GM08714 (cell line): ENCODE results near the gene SLC25A22.

Experiments
- H3K4me3 ChIP-seq: fragments of 200-500 bp; sonication (Bioruptor generic); 2 replicates; pipeline ENCODE4 v1.5.1; 2014; ENCODE audit warnings: mild to moderate bottlenecking, low read length, inconsistent platforms
- ZNF274 ChIP-seq: IDR thresholded peaks from 2 replicates; pipeline ENCODE4 v1.6.1; 2012; ENCODE audit warnings: mild to moderate bottlenecking, low read depth, low read length

Gene SLC25A22

GRCh38 chr11:829847-830294, 31.8 kb upstream of the SLC25A22 start:
- H3K4me3 ChIP-seq = peak overlapping the region; percentile 12; the same call in 1 of the 2 replicates

GRCh38 chr11:829176-829846, 31.2 kb upstream of the SLC25A22 start:
- no peak overlapping the region; the same call in 1 of the 2 replicates for H3K4me3 ChIP-seq

More at GRCh38 chr11:829847-830294, 31.8 kb upstream of the SLC25A22 start:
- TF ChIP-seq ZNF274 = no peak

DNA sequence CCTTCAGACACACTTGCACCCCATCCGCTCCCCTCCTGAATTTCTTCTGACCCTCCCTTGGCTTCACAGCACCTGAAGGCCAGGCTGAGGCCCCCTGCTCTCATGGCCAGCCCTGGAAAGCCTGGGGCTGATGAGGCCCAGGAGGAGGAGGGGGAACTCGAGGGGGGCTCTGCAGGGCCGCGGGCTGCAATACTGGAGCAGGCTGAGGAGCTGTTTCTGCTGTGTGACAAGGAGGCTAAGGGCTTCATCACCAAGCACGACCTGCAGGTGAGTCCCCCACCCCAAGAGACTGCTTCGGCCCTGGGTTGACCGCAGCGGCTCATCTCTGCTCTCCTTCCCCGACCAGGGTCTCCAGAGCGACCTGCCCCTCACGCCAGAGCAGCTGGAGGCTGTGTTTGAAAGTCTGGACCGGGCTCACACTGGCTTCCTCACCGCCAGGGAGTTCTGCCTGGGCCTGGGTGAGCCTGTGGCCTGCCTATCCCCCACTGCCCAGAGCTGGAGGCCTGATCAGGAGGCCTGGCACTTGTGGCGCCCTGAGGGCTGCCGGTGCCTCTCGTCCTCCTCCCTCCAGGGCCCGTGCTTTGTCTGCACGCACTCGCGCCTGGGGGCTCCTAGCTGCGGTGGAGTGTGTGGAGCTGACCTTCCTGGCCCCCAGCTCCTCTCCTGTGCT, 30.6 kb upstream of the SLC25A22 start:
- no peak for TF ChIP-seq ZNF274
- no peak overlapping the region for H3K4me3 ChIP-seq

More at GRCh38 chr11:829176-829846, 31.2 kb upstream of the SLC25A22 start:
- TF ChIP-seq ZNF274 = no peak

DNA sequence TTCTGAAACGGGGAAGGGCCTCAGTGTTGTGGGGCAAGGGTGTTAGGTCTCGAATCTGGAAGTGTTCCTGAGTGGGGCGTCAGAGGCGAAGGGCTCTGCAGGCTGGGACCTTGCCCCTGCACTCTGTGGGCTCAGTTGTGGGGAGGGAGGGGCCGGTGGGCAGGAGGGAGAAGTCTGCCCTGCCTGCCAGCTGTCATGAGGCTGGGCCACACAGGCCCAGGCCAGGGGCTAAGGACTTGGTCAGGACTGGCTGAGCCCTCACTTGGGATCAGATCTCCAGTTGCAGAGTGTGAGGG, 29.8 kb upstream of the SLC25A22 start, which contains the start of gene CRACR2B:
CRACR2B (plus strand) TSS at position 23 of the 296 bp plus-strand sequence. CDS start 689 bp downstream, outside the sequence.
- H3K4me3 ChIP-seq = peak within 1 kb of the TSS; percentile 66; the same call in 1 of the 2 replicates
- TF ChIP-seq ZNF274 = no peak

DNA sequence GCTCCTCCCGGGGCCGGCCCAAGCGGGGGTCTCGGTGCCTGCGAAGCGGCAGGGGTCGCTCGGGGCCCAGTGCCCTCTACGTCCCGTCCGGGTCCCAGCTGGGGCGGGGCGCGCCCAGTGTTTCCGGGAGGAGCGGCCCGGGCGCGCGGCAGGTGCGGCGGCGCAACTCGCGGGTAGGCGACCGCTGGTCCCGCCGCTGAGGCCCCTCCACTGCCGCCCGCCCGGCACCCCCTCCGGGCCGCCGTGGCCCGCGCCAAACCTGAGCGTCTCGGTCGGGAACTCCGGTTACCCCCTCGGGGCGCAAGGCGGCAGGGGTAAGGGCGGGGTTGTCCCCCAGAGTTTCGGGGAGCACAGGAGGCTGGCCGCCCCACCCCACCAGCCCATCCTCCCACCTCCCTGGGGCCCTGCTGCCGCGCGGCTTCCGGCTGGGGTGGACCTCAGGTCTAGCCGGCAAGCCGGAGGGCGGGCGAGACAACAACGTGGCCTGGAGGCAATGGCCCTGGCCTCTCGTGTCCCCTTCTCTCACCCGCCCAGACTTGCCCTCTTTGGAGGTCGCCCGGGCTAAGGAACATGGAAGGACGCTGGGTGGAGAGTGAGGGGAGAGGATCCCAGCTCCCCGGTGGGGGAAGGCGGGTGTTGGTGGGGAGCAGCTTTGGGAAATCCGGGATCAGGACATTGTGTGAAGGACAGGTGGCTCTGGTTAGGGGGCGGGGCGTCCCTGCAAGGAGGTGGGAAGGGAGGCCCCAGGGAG, 29.2 kb upstream of the SLC25A22 start:
- no peak for TF ChIP-seq ZNF274
- peak overlapping the region; percentile 66; the same call in 1 of the 2 replicates for H3K4me3 ChIP-seq

DNA sequence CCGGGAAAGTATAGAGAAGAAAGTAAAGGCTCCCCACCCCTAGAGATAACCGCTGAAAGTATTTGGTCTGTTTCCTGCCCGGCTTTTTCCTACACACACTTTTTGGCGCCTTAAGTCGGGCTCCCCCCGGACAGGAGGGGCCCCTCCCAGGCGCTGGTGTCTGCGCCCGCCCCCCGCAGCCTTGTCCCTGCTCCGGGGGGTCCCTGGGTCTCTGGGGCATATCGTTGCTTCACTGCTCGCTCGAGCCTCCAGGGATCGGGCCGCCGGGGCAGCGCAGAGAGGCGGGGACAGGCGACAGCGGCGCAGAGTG, 28.7 kb upstream of the SLC25A22 start:
- H3K4me3 ChIP-seq = peak overlapping the region; percentile 66; the same call in 1 of the 2 replicates

DNA sequence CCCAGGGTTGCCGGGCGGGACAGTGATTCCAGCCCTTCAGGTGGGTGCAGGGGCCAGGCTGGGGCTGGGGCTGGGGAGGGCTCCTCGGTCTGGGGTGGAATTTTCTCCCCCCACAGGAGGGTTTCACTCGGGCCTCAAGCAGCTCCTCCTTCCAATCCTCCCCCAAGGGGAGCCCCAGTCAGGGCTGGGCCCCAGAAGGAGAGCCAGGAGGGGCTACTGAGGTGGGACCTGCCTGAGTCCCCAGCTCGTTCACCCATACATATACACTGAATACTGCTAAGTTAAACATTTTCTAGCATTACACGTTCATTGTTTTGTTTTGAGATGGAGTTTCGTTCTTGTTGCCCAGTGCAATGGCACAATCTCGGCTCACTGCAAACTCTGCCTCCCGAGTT, 28.1 kb upstream of the SLC25A22 start:
- no peak overlapping the region; the same call in 1 of the 2 replicates for H3K4me3 ChIP-seq
- TF ChIP-seq ZNF274 = no peak

More for the DNA sequence above, 28.7 kb upstream of the SLC25A22 start:
- TF ChIP-seq ZNF274 = no peak

GRCh38 chr11:825366-826226, 27.5 kb upstream of the SLC25A22 start:
- no peak for TF ChIP-seq ZNF274
- H3K4me3 ChIP-seq = no peak overlapping the region

- no peak overlapping the region for H3K4me3 ChIP-seq
- no peak for TF ChIP-seq ZNF274
Measured at GRCh38 chr11:824942-825341, 26.9 kb upstream of the SLC25A22 start.

- no peak overlapping the region for H3K4me3 ChIP-seq
- no peak for TF ChIP-seq ZNF274
Measured at GRCh38 chr11:824292-824880, 26.3 kb upstream of the SLC25A22 start.

DNA sequence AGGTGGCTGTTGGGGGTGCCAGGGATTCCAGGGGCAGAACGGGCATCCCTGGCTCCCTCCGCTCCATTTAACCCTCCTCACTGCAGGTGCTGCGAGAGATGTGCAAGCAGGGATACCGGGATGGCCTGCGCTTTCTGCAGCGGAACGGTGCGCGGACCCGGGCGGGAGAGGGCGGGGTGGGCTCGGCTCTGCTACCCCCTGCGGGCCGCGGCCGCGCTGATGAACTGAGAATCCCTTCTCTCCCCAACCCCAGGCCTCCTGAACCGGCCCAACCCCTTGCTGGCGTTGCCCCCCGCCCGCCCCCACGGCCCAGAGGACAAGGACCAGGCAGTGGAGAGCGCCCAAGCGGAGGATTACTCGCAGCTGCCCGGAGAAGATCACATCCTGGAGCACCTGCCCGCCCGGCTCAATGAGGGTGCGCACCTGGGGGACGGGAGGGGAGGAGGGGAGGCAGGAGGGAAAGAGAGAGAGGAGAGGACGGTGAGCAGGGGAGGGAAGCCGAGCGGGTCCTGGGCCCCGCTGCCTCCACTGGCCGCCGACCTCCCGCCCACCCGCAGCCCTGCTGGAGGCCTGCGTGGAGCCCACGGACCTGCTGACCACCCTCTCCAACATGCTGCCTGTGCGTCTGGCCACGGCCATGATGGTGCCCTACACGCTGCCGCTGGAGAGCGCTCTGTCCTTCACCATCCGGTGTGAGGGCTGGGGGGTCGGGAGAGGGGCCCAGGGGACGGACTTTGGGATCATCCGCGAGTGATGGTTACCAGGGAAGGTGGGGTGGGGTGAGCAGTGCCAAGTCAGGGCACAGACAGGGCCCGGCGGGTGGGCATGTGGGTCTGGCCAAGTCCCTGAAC, 25.6 kb upstream of the SLC25A22 start:
- H3K4me3 ChIP-seq = no peak overlapping the region
- no peak for TF ChIP-seq ZNF274

- H3K4me3 ChIP-seq = no peak overlapping the region
- no peak for TF ChIP-seq ZNF274
Measured at GRCh38 chr11:821512-822371, 23.7 kb upstream of the SLC25A22 start.
